Stimulated activated CD8-positive, alpha-beta memory T cell treated with anti-CD3 and anti-CD28 coated beads, Interleukin-12 subunit alpha, Interleukin-12 subunit beta, amount 100 ng/mL, for 1 hour (primary cell): Measurements from ENCODE around the gene HIBADH.
"Not testable (repeated sequence)": the region's sequence is repeated elsewhere in the genome, so short reads cannot be mapped to it uniquely, and the experiment has no call there.

Experiments
- DNase-seq: peaks from one replicate; pipeline ENCODE4 v3.0.0-alpha.2; 2020; ENCODE audit warnings: low read depth

Gene HIBADH

DNA sequence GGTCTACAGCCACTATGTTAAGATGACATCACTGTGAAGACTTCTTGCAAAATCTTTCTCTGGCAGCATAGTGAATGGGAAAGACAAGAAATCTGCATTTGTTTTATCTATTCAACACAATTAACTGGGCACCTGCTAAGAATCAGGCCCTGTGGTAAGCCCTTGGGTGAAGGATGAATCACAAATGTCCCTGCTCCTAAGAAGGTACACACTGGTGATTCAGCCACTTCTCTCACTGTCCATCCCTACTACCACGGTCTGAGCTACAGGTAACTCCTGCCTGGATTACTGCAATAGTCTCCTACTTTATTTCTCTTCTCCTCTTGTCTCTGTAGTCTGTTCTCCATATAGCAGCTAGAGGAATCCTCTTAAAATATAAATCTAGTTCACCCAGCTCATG, 116.1 kb downstream of the HIBADH start:
- DNase-seq = no peak

DNA sequence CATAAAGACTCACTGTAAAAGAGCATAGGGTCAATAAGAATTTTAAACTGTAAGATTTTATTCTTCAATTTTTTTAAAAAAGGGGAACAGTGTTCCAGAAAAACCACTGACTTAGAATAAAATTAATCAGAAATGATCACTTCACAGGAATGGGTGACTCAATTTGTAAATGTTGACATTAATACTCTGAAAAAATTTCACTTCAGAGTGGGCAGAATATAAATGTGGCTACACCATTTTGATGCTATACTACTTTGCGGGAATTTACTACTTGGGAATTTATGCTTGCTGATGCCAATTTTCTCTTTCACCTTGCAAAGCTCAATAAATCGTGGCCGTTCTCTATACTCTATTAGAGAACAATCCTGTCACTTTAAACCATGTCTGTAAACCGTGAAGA, 126.9 kb downstream of the HIBADH start:
- no peak for DNase-seq

DNA sequence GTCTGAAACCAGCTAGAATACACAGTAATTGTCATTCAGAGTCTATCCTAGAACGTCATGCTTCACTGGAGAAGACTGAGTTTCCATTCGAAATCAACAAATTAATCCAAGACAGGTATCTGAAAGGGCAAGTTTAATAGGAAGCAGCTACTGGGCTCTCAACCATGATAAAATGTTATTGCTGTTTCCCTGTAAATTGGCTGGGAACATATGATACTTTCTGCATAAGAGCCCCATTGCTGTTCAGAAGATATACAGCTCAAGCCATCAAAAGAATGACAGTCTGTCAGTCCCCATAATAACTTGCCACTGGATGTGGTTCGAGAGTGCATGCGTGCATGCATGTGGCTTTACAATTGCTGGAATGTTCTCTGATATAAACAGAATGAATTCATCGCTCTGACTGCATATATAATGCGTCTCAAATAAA, 129.0 kb downstream of the HIBADH start:
- DNase-seq = no peak

DNA sequence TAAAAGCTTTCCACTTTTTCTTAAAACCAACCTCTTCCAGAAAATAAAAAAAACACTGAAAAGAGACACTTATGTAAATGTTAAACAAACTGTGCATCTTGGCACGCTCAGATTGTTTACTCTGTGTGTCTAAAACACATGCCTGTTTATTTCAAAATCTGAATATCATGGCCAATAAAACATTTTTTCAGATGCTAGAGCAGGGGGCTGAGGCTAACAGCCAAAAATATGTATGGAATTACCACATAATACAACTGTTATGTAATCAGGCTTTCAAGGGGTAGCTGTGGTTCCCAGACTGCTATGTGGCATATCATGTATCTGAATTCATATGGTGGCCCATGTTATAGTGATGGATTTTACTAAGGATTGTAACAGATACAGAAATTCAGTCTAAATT, 130.4 kb downstream of the HIBADH start:
- no peak for DNase-seq

DNA sequence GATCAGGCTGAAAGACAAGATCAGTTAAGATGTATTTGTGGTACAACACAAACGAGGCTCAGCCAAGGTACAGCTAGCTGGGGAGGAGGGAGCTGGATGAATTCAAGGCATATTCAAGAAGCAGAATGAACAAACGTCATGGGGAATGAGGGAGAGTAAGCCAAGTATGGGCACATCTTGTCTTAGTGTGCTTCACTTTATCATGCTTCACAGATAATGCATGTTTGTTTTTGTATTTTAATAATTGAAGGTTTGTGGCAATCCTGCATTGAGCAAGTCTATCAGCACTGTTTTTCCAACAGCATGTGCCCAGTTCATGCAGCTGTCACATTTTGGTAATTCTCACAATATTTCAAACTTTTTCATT, 135.4 kb downstream of the HIBADH start:
- no peak for DNase-seq

DNA sequence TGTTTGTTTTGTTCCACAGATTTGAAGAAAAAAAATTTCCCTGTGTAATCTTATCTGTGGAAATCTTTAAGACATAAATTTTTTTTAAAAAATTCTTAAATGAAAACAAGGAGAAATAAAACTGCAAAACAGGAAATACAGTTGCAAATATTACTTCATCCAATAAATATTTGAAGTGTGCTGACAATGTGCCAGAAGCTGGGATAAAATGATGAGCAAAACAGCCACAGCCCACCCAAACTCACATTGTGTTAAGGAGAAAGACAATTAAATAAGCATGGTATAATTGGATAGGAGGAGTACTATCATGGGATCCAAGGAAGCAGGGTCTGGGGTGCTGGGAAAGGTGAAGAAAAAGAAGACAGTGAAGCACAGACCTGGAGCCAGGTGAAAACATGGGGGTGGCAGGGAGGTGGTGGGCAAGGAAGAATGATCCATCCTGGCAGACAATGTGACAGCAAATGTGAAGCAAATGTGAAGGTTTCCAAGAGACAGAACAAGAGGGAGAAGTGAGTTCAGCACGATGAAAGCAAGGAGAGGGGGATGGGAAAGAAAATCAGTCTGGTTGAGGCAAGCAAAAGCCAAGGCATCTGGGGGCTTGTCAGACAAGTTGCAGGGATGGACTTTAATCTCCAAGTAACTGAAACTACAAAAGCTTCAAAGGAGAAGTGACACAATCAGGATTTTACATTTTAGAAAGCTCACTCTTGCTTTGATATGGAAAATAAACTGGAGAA, 135.9 kb downstream of the HIBADH start:
- no peak for DNase-seq

DNA sequence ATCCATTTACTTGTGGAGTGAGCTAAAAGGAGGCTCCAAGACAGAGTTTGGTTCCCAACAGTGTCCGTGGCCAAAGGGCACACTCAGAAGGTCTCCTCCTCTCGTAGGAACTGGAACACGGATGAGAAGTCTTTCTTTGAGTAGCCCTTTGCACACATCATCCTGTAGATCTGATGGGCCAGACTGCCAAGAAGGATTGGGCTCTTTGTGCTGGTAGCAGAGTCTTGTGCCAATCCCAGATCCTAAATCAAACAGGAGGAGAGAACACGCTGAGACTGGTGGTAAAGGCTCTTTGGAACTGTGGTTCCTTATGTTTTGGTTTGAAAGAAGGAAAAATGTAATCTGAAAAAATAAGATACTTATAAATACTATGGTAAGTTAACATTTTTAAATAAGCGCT, 136.6 kb downstream of the HIBADH start:
- no peak for DNase-seq

DNA sequence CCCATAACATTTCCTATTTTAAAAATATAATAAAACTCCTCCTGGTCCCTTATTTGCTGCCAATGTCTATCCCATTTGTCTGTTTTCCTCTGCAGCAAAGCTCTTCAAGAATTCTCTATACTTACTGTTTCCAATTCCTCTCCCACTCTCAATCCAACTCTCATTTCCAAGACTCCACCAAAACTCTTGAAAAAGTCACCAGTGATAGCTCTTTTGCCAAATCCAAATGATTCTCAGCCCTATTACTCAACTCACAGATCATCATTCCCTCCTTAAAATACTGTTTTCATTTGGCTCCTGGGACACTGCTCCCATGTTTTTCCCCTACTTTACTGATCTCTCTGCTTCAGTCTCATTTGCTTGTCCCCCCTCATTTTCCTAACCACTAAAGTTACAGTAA, 139.4 kb downstream of the HIBADH start:
- DNase-seq = no peak

DNA sequence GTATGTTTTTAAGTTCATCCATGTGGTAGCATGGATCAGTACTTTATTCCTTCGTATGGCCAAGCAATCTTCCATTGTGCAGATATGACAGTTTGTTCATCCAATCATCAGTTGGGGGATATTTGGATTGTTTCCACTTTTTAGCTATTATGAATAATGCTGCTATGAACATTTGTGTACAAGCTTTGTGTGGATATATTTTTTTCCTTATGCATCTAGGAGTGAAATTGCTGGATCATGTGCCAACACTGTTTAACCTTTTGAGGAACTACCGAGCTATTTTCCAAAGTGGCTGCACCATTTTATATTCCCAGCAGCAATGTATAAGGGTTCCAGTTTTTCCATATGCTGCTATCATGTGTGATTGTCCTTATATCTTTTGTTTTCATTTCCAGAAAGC, 140.1 kb downstream of the HIBADH start:
- no peak for DNase-seq

DNA sequence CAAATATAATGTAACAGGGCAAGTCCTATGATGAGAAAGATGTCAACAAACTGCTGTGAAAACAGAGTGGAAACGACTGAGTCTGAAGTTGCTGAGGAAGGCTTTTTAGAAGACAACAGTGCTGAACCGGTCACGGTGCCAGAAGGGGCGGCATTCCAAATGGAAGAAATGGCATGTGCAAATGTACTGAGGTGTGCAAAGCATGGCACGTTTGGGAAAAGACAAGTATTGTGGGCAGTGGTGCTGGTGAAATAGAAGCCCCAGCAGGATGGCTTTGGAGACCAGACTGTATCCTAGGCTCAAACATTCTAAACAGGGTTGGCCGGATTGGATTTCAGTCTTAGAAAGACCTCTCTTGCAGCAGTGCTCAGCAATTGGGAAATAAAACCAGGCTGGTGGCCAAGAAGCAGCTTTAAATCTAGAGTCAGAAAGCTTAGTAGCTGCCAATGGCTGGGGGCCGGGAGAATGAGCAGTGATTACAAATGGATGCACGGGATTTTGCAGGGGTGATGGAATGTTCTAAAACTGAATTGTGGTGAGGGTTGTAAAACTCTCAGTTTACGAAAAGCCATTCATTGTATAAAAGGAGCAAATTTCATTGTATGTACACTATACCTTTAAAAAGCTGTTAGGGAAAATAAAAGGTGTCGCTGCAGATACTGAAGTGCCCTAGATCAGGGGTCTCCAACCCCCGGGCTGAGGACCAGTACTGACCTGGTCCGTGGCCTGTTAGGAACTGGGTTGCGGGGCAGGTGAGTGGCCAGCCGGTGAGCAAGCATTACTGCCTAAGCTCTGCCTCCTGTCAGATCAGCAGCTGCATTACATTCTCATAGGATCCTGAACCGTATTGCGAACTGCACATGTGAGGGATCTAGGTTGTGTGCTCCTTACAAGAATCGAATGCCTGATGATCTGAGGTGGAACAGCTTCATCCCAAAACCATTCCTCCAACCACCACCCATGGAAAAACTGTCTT, 141.6 kb downstream of the HIBADH start:
- no peak for DNase-seq

DNA sequence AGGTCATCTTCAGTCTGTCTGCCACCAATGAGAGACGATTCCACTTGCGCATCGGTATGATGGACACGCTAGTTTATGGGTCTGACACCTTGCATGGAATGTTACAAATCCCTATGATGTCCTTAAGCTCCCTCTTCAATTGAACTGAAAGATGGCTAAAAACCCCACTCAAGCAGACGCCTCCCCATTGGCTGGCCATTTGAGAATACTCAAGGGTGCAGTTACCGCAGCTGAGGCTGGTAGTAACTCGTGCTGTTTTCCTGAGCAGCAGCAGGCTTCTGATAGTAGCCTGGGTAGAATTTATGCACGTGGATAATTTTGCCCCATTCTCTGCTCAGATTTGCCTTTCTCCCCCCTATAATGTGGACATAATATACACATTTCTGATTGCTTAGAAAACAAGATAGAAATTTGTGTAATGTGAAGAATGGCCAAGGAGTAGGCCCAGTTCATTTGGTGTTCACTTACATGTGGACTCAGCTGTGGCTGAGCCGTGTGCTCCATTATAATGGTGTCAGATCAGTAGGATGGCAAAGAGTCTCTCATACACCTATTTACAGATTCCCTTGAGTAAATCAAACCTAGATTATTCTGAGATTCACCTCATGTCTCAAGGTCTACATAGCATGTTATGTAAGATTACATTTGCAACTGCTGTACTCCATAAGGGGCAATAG, 142.8 kb downstream of the HIBADH start:
- no peak for DNase-seq

DNA sequence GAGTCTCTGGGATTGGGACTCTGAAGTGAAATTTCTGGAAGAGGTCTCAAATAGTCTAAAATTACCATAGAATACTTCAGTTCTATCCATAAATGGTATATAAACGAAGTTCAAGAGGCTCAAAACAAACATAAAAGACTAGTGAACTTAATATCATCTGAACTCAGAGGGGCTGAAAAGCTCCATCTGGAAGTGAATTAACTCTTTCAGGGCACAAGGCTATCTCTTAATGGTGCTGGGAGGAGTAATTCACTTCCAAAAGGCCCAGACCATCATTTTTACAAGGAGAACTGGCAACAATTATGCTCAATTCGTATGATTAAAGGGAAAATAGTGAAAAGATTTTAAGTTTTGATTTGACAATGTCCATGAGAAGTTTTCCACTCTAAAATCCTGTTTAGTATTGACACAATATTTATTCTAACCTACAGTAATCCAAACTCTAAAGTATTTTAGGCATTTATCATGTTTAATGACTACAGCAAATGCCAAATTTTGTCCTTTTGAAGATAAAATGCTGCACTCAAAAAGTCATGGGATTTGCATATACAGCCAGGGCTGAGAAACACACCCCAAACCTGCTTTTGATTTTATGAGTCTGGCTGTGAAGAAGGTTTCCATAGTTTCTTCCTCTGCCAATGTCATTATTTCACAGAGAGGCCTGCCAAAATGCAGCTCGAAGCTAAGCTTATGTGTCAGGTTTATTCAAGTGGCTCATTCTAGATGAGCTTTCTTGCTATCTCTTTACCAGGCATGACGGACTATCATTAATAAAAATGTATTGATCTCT, 143.9 kb downstream of the HIBADH start:
- no peak for DNase-seq

DNA sequence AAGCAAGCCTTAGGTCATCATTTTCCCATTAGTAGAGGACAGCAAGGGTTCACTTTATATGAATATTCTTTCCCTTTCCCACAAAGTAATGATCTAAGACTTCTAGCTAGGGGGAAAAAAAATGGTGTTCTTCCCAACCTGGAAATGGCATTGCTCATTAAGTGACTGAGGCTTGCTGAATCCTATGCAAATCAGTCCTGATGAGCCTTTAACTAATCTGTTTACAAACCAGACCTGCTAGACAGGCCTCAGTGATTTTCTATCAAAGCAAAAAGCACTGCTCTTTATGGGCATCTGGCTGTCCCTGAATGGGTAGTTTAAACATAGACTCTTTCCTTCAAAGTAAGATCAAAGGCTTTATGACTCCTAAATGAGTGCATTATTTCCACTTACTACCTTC, 146.3 kb downstream of the HIBADH start:
- DNase-seq = no peak

DNA sequence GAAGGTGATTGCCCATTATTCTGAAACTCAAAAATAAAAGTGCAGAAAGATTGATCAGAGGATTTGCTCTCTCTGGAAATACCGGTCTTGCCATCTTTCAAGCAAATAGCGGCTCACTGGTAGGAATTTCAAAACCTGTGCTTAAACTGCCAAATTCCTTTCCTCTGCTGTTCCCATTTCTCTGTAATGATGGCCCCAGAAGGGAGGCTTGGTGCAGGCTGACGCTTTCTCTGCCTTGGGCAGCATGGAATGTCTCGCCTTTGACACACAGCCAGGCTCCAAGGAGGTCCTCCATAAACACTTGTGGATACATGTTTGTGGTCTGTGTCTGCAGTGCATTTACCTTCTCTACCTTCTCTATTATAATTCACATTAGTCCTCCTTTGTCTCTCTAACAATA, 146.8 kb downstream of the HIBADH start:
- no peak for DNase-seq

DNA sequence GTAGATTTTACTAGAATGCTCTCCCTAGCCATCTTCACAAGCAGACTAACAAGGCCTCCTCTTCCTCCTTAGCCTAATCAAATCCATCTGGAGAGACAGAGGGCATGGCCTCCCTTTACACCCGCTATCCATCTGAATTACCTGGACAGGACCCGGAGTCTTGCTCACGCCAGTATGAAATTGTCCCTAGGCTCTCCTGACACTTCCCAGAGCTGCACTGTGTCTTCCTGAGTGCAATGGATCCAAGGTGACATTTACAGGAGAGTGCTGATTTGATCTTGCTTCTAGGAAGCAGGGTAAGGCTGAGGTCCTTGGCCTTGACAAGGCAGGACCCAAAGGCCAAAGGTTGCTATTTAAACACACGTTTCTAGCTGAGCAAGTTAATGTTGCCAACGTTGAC, 147.8 kb downstream of the HIBADH start:
- no peak for DNase-seq

DNA sequence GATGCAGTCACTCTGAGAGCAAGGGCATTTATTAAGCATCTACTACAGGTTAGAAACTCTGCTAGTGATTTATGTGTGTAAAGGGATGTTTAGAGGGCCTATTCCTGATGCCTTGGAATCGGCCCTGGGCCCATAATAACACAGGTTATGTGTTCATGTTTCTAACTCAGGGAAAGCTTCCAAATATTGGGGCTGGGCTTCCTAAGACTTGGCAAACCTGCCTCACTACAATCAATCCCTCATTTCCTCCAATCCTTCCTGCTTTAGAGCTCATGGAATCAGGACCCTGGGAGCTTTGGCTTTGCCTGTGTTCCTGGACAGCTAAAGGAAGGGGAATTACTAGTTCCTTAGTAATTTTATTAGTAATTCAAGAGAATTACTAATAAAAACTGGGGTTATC, 148.8 kb downstream of the HIBADH start:
- DNase-seq = no peak

DNA sequence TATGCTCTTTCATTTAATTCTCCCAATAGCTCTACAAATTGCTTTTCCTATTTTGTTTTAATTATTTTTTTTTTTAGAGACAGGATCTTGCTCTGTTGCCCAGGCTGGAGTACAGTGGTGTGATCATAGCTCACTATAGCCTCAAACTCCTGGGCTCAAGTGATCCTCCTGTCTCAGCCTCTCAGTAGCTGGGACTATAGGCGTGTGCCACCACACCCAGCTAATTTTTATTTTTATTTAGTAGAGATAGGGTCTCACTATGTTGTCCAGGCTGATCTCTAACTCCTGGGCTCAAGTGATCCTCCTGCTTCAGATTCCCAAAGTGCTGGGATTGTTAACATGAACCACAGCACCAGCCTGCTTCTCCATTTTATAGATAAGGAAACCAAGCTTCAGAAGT, 151.3 kb downstream of the HIBADH start:
- not testable (repeated sequence) for DNase-seq

DNA sequence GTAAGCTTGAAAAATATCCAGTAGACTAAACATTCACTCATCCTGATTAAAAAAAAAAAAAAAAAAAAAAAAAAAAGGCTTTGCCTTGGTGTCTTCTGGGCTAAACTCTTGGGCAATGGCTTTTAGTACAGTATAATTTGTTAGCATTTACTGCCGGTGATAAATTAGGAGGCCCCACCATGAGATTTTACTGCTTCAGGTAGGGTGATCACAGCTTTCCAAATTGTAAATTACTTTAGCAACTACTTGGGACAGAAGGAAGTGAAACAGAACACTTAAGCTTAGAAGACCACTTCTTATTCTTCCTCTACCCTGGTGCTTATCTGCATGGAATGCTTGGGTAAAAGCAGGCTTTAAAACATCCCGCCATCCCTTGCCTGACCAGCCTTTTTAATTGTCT, 152.1 kb downstream of the HIBADH start:
- no peak for DNase-seq

DNA sequence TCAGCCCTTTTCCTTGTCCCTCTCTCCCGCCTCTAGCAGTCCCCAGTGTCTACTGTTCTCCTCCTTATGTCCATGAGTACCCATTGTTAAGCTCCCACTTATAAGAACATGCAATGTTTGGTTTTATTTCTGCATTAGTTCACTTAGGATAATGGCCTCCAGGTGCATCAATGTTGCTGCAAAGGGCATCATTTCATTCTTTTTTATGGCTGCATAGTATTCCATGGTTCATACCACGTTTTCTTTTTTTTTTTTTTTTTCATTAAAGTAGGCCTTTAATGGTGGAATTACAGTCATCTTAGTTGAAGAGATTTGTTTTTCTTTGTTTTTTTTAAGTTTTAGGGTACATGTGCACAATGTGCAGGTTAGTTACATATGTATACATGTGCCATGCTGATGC, 160.8 kb downstream of the HIBADH start:
- not testable (repeated sequence) for DNase-seq

DNA sequence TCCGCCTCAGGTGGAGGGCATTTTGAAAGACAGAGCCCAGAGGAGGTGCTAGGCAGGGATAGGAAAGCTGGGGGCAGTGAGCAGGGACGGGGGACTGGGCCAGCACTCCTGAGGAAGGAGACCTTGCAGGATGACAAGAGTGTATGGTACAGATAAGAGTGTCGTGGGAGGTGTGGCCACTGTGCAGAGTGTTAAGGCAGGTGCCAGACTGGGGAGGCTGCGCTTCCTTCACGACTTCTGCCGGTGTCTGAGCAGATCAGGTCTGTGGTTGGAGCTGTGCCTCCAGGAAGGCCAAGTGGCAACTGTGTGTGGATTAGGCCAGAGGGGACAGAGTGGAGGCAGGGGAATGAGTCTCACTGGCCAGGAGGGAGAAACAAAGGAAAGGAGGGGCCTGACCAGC, 161.7 kb downstream of the HIBADH start:
- DNase-seq = no peak

DNA sequence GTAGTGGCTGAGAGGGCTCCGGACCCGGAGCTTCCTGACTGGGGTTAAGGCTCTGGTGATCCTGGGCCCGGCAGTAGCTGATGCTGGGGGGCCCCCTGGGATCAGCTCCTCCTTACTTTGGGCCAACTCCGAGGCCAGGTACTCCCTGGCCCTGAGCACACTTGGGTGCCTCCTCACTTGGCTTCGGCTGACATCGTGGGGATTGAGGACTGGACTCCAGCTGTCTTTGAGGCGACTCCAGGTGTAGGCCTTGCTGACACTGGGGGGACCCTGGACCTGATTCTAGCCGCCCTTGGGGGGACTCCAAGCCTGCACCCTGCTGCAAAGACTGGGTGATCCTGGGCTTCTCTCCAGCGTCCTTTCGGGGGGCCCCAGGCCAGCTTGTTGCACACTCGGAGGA, 170.5 kb downstream of the HIBADH start:
- DNase-seq = no peak

DNA sequence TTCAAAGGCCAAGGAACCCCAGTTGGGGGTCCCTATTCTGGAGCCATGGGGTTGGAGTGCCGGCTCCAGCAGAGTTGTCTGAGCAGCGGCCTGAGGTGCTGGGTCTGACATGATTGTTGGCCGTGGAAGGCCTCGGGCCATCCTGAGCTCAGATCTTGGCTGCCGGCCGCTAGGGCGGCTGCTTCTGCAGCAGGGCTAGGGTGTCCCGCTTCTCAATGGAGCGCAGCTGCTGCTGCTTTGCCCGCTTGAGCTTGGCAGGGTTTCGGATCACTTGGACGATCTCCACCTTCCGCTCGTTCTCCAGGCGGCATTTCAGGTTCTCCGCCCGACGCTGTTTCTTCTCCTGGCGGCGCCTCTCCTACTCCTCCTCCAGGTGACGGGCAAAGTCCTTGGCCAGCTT, 171.1 kb downstream of the HIBADH start:
- no peak for DNase-seq
